Sciatic nerve (tissue), 2 donors: ENCODE measurements around the gene C9orf50. TPM values are rescaled to one million over a fixed set of nuclear protein-coding genes. Genes with fewer than 3 reads are reported as not detected.

Source experiments
- ATAC-seq: fragments of 200-7000 bp; cut with Tn5 transposase; one replicate; pipeline ENCODE4 v1.9.1; 2020; ENCODE audit warnings: mild to moderate bottlenecking, moderate library complexity
- DNase-seq: peaks from one replicate; pipeline ENCODE4 v3.0.0-alpha.2; 2020; ENCODE audit warnings: low spot score
- intact Hi-C: fragments of 100-400 bp; cut with DNase I; formaldehyde crosslinking; loops from one replicate; pipeline ENCODE4 v1.14.2; 2022
- total RNA-seq: library from RNA; stranded (reverse); fragmentation: NEBNext Ultra II Directional; extraction: Animal tissue kit (Norgen Biotek cat#: 25700); gene quantifications from one replicate; pipeline ENCODE4 v1.2.1, GENCODE V29; 2021
- donor health status: DM: no; HTN: no; CAD: no.
- donor health status: DM: no; HTN: no; CAD: no.

The C9orf50 gene
- total RNA-seq, 1 donor from 2014 or later, result 2.2 TPM

GRCh38 chr9:129582855-129583254, 38.0 kb downstream of the C9orf50 start:
- DNase-seq (no peak), ATAC-seq (no peak)
- intact Hi-C loops, result no loop called here

GRCh38 chr9:129581505-129582189, 39.3 kb downstream of the C9orf50 start:
- DNase-seq (no peak), ATAC-seq (no peak)
- intact Hi-C loops, result no loop called here

DNA sequence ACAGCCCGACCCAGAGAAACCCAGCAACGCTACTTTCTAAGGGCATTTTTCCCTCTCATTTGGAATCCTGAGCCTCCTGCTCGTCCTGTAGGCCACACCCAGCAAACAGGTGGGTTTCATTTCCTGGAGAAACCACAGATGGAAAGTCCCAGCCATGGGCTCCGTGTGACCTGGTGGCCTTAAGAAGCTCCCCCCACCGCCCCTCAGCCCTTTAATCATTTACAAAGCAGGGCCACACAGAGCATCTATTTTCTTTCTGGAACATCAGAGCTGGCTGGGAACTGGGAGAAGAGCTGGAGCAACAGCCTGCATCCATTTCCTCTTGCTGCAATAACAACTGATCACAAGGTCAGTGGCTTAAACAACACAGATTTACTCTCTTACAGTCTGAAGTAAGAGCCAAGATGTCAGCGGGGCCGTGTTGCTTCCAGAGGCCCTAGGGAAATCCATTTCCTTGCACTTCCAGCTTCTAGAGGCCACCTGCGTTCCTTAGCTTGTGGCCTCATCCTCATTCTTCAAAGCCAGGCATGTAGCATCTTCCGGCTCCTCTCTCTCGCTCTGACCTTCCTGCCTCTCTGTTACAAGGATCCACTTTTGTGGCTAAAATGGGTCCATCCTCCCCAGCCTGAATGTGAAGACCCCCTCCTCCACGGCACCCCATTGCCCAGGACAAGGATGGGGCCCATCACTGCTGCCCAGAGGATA, 40.5 kb downstream of the C9orf50 start:
- intact Hi-C loops, result no loop called here
- ATAC-seq (no peak), DNase-seq (no peak)

GRCh38 chr9:129579294-129579693, 41.6 kb downstream of the C9orf50 start:
- DNase-seq (no peak), ATAC-seq (no peak)
- intact Hi-C loops, result no loop called here

DNA sequence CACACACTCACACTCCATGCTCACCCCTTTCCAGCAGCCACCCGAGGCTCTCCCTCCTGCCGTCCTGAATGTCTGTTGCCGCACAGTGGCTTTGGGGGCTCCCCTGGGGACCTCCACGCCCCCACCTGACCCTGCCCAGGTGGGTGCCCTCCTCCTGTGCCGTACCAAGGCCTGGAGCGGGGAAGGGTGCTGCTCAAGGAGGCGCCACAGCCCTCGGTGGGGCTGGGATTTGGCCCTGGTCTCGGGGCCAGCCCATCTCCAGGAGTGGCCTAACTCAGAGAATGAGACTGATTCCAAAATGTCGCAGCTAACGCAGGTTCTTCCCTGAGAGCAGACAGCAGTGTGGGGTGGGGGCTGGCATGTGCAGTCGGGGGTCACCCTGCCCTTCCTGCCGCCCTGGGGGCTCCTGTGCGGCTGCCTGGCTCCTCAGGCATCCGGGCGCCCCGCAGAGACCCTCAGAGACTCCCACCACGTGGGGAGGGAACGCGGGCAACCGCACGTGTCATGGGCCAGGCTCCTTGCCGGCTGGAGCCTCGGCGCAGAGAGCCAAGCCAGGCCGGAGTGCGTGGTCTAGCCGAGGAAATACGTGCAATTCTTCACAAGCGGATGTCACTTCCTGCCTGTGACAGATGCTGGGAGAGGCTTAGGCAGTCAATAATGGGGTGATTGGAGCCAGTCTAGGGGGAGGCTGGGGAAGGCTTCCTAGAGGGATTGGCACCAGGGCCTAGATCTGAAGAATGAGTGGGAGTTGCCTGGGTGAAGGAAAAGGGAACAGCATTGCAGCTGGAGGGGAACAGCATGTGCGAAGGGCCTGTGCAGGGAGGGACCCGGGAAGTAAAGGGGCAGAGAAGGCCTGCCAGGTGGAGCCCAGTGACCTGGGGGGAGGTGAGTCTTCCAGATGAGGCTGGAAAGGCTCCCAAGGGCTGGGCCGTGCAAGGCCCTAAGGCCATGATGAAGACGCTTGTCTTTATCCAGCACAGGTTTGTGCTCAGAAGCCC, 44.1 kb downstream of the C9orf50 start:
- intact Hi-C loops, result no loop called here
- DNase-seq (no peak), ATAC-seq (peak; percentile 4)

DNA sequence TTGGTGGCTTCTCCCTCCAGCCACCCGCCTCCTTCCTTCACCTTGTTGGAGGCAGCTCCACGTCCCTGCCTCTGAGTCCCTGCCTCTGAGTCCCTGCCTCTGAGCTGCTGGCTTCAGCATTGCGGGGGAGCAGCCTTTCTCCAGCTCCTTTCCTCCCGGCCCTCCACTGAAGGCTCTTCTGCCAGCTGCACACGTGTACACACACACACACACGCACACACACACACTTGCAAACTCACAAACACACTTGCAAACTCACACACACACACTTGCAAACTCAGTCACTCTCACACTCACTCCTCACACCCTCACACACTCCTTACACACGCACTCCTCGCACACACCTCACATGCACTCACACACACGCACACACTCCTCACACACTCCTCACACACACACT, 45.1 kb downstream of the C9orf50 start:
- no peak for DNase-seq

GRCh38 chr9:129574911-129575585, 45.9 kb downstream of the C9orf50 start:
- intact Hi-C loops, result no loop called here
- ATAC-seq, result no peak

More for the DNA sequence above, 45.1 kb downstream of the C9orf50 start:
- intact Hi-C loops, result no loop called here
- no peak for ATAC-seq

GRCh38 chr9:129573977-129574376, 46.9 kb downstream of the C9orf50 start:
- no peak for DNase-seq
- intact Hi-C loops, result no loop called here
- no peak for ATAC-seq

More at GRCh38 chr9:129574911-129575585, 45.9 kb downstream of the C9orf50 start:
- no peak for DNase-seq

DNA sequence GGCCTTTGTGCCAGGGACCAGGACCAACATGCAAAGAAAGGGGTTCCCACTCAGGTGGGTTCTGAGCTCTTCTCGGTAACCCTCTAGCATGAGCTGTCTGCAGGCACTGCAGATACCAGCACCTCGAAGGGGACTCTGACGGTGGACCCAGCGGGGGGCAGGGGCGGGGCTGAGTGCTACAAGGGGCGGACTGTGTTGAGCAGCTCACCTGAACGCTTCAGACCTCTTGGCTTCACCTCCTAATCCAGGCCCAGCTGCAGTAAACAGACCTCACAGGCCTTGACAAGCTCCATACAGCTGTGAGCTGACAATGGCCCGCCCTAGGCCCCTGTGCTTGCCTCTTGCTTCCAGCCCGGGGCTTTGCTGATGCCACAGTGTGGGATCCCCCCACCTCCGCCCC, 48.4 kb downstream of the C9orf50 start:
- no peak for DNase-seq
- intact Hi-C loops, result no loop called here
- ATAC-seq, result no peak

- ATAC-seq, result no peak
- DNase-seq, result no peak
- intact Hi-C loops, result no loop called here
Observed at GRCh38 chr9:129572052-129572425, 48.9 kb downstream of the C9orf50 start.

GRCh38 chr9:129571298-129572051, 49.4 kb downstream of the C9orf50 start:
- intact Hi-C loops, result no loop called here
- no peak for DNase-seq
- no peak for ATAC-seq

DNA sequence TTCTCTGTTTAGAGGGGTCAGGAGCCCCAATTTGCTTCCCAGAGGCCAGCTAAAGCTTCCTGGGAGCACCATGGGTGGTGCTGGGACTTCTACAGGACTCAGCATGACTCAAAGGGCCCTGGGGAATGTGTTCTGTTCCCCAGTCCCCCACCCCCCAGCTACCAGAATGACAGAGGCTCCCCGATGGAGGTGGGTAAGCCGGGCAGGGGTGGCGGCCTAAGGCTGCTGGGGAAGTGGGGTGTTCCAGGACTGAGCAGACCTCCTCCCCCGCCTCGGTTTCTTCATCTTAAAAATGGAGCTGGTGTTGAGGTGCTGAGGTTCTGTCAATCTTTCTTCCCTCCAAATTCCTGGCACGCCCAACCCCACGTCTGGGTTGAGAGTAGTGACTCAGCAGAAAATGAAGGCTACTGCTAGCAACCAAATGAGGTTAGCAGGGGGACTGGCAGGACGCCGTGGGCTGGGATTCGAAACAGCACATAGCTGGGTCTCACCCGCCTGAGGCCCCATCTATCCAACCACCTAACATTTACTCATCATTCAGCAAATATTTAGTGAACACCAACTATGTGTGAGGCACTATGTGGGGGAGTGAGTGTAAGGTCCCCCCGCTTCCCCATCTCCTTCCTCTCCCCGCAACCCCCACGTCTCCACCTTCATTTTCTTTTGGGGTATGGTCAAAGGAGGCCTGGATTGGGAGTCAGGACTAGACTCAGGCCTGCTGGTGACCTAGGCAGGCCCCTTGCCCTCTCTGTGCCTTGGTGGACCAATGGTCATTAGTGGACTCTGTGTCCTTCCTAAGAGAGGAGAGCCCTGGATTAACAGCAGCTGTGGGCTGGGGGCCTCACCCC, 50.2 kb downstream of the C9orf50 start:
- intact Hi-C loops, result no loop called here
- ATAC-seq (peak; percentile 64), DNase-seq (peak; percentile 80)

DNA sequence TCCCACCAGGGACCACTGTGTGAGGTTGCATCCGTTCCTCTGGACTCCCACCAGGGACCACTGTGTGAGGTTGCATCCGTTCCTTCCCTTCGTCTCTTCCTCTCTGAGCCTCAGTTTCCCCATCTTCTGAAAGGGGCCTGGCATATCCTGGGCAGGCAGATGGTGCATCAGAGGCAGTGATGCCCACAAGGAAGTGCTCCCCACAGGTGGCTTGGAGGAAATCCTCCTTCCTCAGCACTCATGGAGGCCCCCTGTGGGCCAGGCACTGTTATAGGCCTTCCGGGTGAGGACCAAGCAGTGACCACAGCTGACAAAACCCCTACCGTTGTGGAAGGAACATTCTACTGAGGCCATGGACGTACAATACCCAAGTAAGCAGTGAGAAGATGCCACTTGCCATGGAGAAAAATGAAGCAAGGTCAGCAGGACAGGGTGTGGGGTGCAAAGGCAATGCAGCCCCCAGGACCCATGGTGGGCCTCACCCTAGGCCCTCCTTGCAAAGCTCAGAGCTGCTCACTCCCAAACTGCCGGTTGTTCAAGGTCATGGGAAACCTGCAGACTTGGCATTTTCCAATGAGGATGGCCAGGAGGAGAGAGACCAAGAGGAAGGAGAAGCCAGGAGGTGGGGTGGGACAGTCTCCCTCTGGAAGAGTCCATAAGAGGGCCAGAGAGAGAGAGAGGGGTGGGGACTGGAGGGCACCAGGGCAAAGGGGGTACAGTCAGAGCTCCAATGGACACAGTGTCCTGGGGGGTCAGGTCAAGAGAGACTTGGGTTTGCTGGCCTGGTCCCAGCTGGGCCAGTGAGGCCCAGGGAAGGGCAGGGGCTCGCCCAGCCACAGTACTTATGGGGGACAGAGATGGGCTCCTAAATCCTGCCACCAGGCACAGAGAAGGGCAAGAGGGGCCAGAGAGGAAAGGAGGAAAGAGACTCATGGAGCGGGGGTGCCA, 51.1 kb downstream of the C9orf50 start:
- intact Hi-C loops, result no loop called here

DNA sequence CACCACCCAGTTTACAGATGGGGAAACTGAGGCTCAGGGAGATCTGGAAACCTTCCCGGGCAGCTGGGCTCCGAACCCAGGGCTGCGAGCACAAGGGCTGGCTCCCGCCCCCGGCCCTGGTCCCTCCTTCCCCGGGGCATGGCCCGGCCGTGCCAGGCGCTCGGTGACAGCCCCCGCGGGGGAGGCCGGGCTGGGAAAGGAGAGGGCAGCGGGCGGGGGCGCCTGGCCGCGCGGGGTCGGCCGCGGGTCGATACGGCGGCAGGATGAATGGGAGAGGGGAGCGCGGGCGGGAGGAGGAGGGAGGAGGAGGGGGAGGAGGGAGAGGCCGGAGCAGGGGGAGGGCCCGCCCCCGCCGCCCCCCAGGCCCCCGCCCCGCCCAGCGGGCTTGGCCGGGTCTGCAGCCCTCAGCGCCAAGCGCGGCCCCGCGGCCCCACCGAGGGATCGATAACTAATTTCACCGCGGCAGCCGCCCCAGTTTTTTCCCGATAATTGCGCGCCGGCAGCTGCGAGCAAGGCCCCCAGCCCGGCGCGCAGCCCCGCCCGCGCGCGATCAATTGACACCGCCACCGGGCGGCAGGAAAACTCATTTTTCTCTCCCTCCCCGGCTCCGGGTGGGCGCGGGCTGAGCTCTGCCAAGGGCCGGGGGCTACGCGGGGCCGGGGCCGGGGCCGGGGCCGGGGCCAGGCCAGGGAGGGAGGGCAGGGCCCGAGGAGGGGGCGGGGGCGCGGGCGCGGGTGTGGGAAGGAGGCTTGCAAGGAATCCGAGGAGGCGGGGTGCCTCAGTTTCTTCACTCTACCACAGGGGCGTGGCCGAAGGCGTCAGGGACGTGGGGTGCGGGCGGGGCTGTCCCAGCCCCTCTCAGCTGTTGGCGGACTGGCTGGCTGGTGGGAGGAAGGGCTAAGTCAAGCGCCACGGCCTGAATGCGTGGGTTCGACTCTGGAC, 52.1 kb downstream of the C9orf50 start:
- DNase-seq (peak; percentile 85), ATAC-seq (peak; percentile 72)
- intact Hi-C loops, result no loop called here

More for the DNA sequence above, 51.1 kb downstream of the C9orf50 start:
- ATAC-seq (peak; percentile 37), DNase-seq (no peak)

DNA sequence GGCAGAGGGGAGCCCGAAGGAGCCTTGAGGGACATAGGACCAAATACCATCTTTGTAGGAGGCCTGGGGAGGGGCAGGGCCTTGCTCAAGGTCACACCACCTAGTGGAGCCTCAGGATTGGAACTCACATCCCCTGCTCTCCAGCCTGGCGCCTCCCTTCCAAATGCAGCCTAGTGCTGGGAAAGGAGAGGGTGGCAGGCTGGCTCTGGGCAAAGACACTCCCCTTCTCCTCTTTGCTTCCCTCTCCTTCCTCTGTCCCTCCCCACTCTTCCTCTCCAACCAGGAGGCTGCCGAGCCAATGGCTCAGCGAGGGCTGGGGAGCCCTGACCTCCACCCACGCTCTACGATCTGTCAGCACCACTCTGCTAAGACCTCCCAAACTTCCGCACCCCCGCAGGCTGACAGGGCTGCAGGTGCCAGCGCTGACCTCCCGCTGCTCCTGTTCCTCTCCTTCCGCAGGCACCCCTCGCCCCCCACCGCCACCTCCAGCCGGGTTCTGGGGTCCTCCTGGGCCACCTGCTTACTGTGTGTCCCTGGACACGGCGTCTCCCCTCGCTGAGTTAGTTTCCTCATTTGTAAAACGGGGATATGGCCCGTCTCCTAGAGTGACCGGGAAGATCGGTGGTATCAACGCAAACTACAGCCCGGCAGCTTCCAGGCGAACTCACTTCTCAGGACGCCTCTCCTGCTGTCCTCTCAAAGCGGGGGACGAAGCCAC, 52.9 kb downstream of the C9orf50 start:
- intact Hi-C loops, result no loop called here
- DNase-seq, result no peak

More for the DNA sequence above, 52.9 kb downstream of the C9orf50 start:
- ATAC-seq, result peak; percentile 39
